Loucy (cell line): ENCODE measurements around the gene YTHDF1.

ENCODE experiments used
- H2AFZ ChIP-seq: fragments of 200-600 bp; sonication (generic); 2 replicates; pipeline ENCODE4 v1.6.0; 2016; ENCODE audit warnings: antibody characterized with exemption, mild to moderate bottlenecking, low read length, moderate library complexity
- H3F3A ChIP-seq: fragments of 200-600 bp; 2 replicates; pipeline ENCODE4 v1.6.0; 2016; ENCODE audit warnings: antibody characterized with exemption, low read depth, mild to moderate bottlenecking
- H3K27me3 ChIP-seq: fragments of 200-600 bp; sonication (generic); 2 replicates; pipeline ENCODE4 v1.6.1; 2014; ENCODE audit warnings: low read length, mild to moderate bottlenecking; ENCODE audit not compliant: insufficient read depth, poor library complexity, severe bottlenecking
- H3K36me3 ChIP-seq: fragments of 200-600 bp; sonication (generic); 2 replicates; pipeline ENCODE4 v1.6.1; 2016; ENCODE audit warnings: low read length; ENCODE audit not compliant: insufficient read depth
- H3K4me1 ChIP-seq: fragments of 200-600 bp; sonication (generic); 2 replicates; pipeline ENCODE4 v1.5.1; 2014; ENCODE audit warnings: low read length, mild to moderate bottlenecking; ENCODE audit not compliant: insufficient read depth, poor library complexity, severe bottlenecking
- H3K4me2 ChIP-seq: fragments of 200-600 bp; sonication (generic); 2 replicates; pipeline ENCODE4 v1.6.0; 2014; ENCODE audit warnings: antibody characterized with exemption, low read length, low read depth, mild to moderate bottlenecking; ENCODE audit not compliant: poor library complexity, severe bottlenecking
- H3K4me3 ChIP-seq: fragments of 200-600 bp; sonication (generic); 2 replicates; pipeline ENCODE4 v1.5.1; 2014; ENCODE audit warnings: low read length, mild to moderate bottlenecking, mixed read lengths; ENCODE audit not compliant: poor library complexity, severe bottlenecking
- H3K79me2 ChIP-seq: fragments of 200-600 bp; sonication (generic); 2 replicates; pipeline ENCODE4 v1.6.1; 2014; ENCODE audit warnings: low read length; ENCODE audit not compliant: insufficient read depth
- H3K9ac ChIP-seq: fragments of 200-600 bp; sonication (generic); 2 replicates; pipeline ENCODE4 v1.6.0; 2014; ENCODE audit warnings: mild to moderate bottlenecking, low read depth, low read length, moderate library complexity; ENCODE audit not compliant: poor library complexity, severe bottlenecking
- H3K9me2 ChIP-seq: fragments of 200-600 bp; sonication (generic); replicated peaks from 2 replicates; pipeline ENCODE4 v1.6.1; 2016; ENCODE audit warnings: low read depth, low read length, mixed read lengths
- H3K9me3 ChIP-seq: fragments of 200-600 bp; sonication (generic); 2 replicates; pipeline ENCODE4 v1.6.1; 2014; ENCODE audit warnings: mild to moderate bottlenecking, antibody characterized with exemption, low read length, low read depth; ENCODE audit not compliant: insufficient read depth
- H4K20me1 ChIP-seq: fragments of 200-600 bp; sonication (generic); 2 replicates; pipeline ENCODE4 v1.6.0; 2014; ENCODE audit warnings: antibody characterized with exemption, low read length, mild to moderate bottlenecking; ENCODE audit not compliant: insufficient read depth, poor library complexity, severe bottlenecking
- CTCF ChIP-seq: fragments of 200-600 bp; sonication (generic); conservative IDR thresholded peaks from 2 replicates; pipeline ENCODE4 v1.5.1; 2014; ENCODE audit warnings: mild to moderate bottlenecking, antibody characterized with exemption, low read length
- EZH2phosphoT487 ChIP-seq: fragments of 200-600 bp; IDR thresholded peaks from 2 replicates; pipeline ENCODE4 v1.6.1; 2018; ENCODE audit warnings: antibody characterized with exemption, mild to moderate bottlenecking, moderate library complexity, borderline replicate concordance

Gene YTHDF1

GRCh38 chr20:63192721-63193120, 23.2 kb downstream of the YTHDF1 start:
- Histone ChIP-seq H3K4me3 (no peak overlapping the region), H3K79me2 (peaks cover 28% of the 10 kb centered on the region), H4K20me1 (peaks cover 26% of the 10 kb centered on the region), H3K9me3 (no peaks in the 10 kb centered on the region), H3K4me1 (peaks cover 6% of the 10 kb centered on the region), H3K36me3 (peaks cover 37% of the 10 kb centered on the region; the same call in 1 of the 2 replicates), H3K9ac (no peak overlapping the region), H3K9me2 (no peaks in the 10 kb centered on the region), H3F3A (no peaks in the 10 kb centered on the region), H2AFZ (no peak overlapping the region), H3K4me2 (no peak overlapping the region), H3K27me3 (no peaks in the 10 kb centered on the region)
- TF ChIP-seq CTCF, result no peak
- TF ChIP-seq EZH2phosphoT487, result no peak

- Histone ChIP-seq H3K4me1 (no peaks in the 10 kb centered on the region), H3K9me3 (no peaks in the 10 kb centered on the region), H3K27me3 (no peaks in the 10 kb centered on the region), H3K4me3 (no peak overlapping the region), H3K79me2 (peaks cover 15% of the 10 kb centered on the region; the same call in 1 of the 2 replicates), H3K9me2 (no peaks in the 10 kb centered on the region), H3F3A (no peaks in the 10 kb centered on the region), H4K20me1 (peaks cover 16% of the 10 kb centered on the region), H3K36me3 (peaks cover 26% of the 10 kb centered on the region; the same call in 1 of the 2 replicates), H3K4me2 (no peak overlapping the region), H3K9ac (no peak overlapping the region), H2AFZ (no peak overlapping the region)
- TF ChIP-seq EZH2phosphoT487 (no peak), CTCF (no peak)
Measured at GRCh38 chr20:63191400-63191799, 24.5 kb downstream of the YTHDF1 start.

GRCh38 chr20:63190828-63191227, 25.1 kb downstream of the YTHDF1 start:
- Histone ChIP-seq H3K4me3 (no peak overlapping the region), H2AFZ (no peak overlapping the region), H3K79me2 (peaks cover 9% of the 10 kb centered on the region; the same call in 1 of the 2 replicates), H3K9ac (no peak overlapping the region), H3K27me3 (no peaks in the 10 kb centered on the region), H3K4me1 (no peaks in the 10 kb centered on the region), H3K9me3 (no peaks in the 10 kb centered on the region), H3K9me2 (no peaks in the 10 kb centered on the region), H3K36me3 (peaks cover 20% of the 10 kb centered on the region; the same call in 1 of the 2 replicates), H3K4me2 (no peak overlapping the region), H3F3A (no peaks in the 10 kb centered on the region), H4K20me1 (peaks cover 10% of the 10 kb centered on the region)
- TF ChIP-seq CTCF, result no peak
- TF ChIP-seq EZH2phosphoT487, result no peak
